Endothelial cell of umbilical vein (primary cell): ENCODE measurements around the gene EIF4B. TPM values are rescaled to one million over a fixed set of nuclear protein-coding genes. Genes with fewer than 3 reads are reported as not detected.

ENCODE experiments used
- BruUV-seq: library from RNA; stranded (reverse); fragments of 400-500 nt; replicated peaks from 2 replicates; lab custom pipeline; 2021; lab: Mats Ljungman, UMichigan
- CTCF ChIA-PET: fragments of 300-600, 350-600 bp; sonication (Branson Sonifier 250); formaldehyde crosslinking; loops from one replicate; lab custom pipeline; 2021; ENCODE audit warnings: antibody characterized with exemption, inconsistent platforms; lab: Charles Lee
- POLR2A ChIA-PET: fragments of 300-600, 350-600 bp; sonication (Branson Sonifier 250); formaldehyde crosslinking; loops from one replicate; lab custom pipeline; 2021; ENCODE audit warnings: antibody characterized with exemption, inconsistent platforms; lab: Charles Lee
- DNase-seq: peaks from one replicate; pipeline ENCODE4 v3.0.0-alpha.2; 2011; ENCODE audit warnings: low read depth, low spot score
- FAIRE-seq: peaks from 2 replicates; lab custom pipeline; 2011; peaks lifted over from hg19 to GRCh38; lab: Jason Lieb, UNC
- H2AFZ ChIP-seq: 2 replicates; pipeline ENCODE4 v1.6.0; 2012; ENCODE audit warnings: low read depth, low read length, control low read depth, inconsistent platforms
- H3K27ac ChIP-seq: 2 replicates; pipeline ENCODE4 v1.5.1; 2011; ENCODE audit warnings: low read depth, mild to moderate bottlenecking, control low read depth, low read length, moderate library complexity; ENCODE audit not compliant: insufficient read depth
- H3K27me3 ChIP-seq, 2 experiments: 2 replicates each; pipeline versions ENCODE4 v1.6.0 to v1.6.1; 2011; ENCODE audit warnings: low read length in 2 of 2, mixed read lengths in 1 of 2; ENCODE audit not compliant: control insufficient read depth in 2 of 2, insufficient read depth in 2 of 2
- H3K36me3 ChIP-seq, 2 experiments: 2 replicates in 1 of 2; 3 replicates in 1 of 2; pipeline ENCODE4 v1.5.1; 2011; ENCODE audit warnings: low read length in 2 of 2, mild to moderate bottlenecking in 1 of 2, moderate library complexity in 1 of 2; ENCODE audit not compliant: control insufficient read depth in 2 of 2, insufficient read depth in 2 of 2; ENCODE audit errors: extremely low read depth in 1 of 2
- H3K4me1 ChIP-seq: 3 replicates; pipeline ENCODE4 v1.5.1; 2011; ENCODE audit warnings: mild to moderate bottlenecking, low read length; ENCODE audit not compliant: control insufficient read depth, insufficient read depth; ENCODE audit errors: extremely low read depth
- H3K4me2 ChIP-seq: 2 replicates; pipeline ENCODE4 v1.6.1; 2011; ENCODE audit warnings: low read length, control low read depth, mixed read lengths; ENCODE audit not compliant: insufficient read depth
- H3K4me3 ChIP-seq, 3 experiments: fragments of 200-600 bp in 1 of 3; sonication (generic), shearing (Covaris generic) in 1 of 3; replicated peaks in 1 of 3; 2 replicates each; pipeline ENCODE4 v1.5.1; 2011 to 2016; ENCODE audit warnings: control low read depth in 3 of 3, low read length in 3 of 3, mild to moderate bottlenecking in 2 of 3, inconsistent platforms in 1 of 3, low read depth in 1 of 3, moderate library complexity in 1 of 3; ENCODE audit not compliant: insufficient read depth in 1 of 3
- H3K79me2 ChIP-seq: 2 replicates; pipeline ENCODE4 v1.6.0; 2012; ENCODE audit warnings: low read length, inconsistent platforms; ENCODE audit not compliant: control insufficient read depth, insufficient read depth
- H3K9ac ChIP-seq: replicated peaks from 2 replicates; pipeline ENCODE3; 2011; ENCODE audit warnings: low read length, control low read depth; ENCODE audit not compliant: insufficient read depth; ENCODE audit errors: extremely low read depth
- H3K9me1 ChIP-seq: replicated peaks from 3 replicates; pipeline ENCODE4 v1.6.0; 2011; ENCODE audit warnings: mild to moderate bottlenecking, low read length; ENCODE audit not compliant: control insufficient read depth, insufficient read depth; ENCODE audit errors: extremely low read depth
- H3K9me3 ChIP-seq: replicated peaks from 2 replicates; pipeline ENCODE4 v1.5.1; 2012; ENCODE audit warnings: low read length, inconsistent platforms; ENCODE audit not compliant: control insufficient read depth, insufficient read depth
- H4K20me1 ChIP-seq: replicated peaks from 2 replicates; pipeline ENCODE3; 2011; ENCODE audit warnings: mild to moderate bottlenecking, low read length; ENCODE audit not compliant: control insufficient read depth, insufficient read depth; ENCODE audit errors: extremely low read depth
- CTCF ChIP-seq, 2 donors: IDR thresholded peaks; 1 replicate in 1 of 2; 2 replicates in 1 of 2; pipeline ENCODE4 v1.5.1; 2011; ENCODE audit warnings: low read length in 2 of 2, mild to moderate bottlenecking in 2 of 2, moderate library complexity in 2 of 2, control low read depth in 1 of 2, inconsistent platforms in 1 of 2, low read depth in 1 of 2; ENCODE audit not compliant: insufficient read depth in 1 of 2; ENCODE audit errors: extremely low read depth in 1 of 2
- EZH2 ChIP-seq: IDR thresholded peaks from 2 replicates; pipeline ENCODE4 v1.6.1; 2012; ENCODE audit warnings: borderline replicate concordance, low read depth, mild to moderate bottlenecking, moderate library complexity, low read length, inconsistent platforms; ENCODE audit not compliant: severe bottlenecking
- FOS ChIP-seq: IDR thresholded peaks from 2 replicates; pipeline ENCODE4 v1.6.1; 2011; ENCODE audit warnings: mild to moderate bottlenecking, low read length, moderate library complexity, borderline replicate concordance; ENCODE audit not compliant: insufficient read depth
- GATA2 ChIP-seq: IDR thresholded peaks from 2 replicates; pipeline ENCODE4 v1.7.0; 2011; ENCODE audit warnings: low read depth, mild to moderate bottlenecking, moderate library complexity, mixed read lengths, low read length; ENCODE audit not compliant: insufficient read length, insufficient read depth
- JUN ChIP-seq: IDR thresholded peaks from 2 replicates; pipeline ENCODE4 v1.6.1; 2011; ENCODE audit warnings: borderline replicate concordance, low read depth; ENCODE audit not compliant: insufficient read length, insufficient read depth
- MAX ChIP-seq: IDR thresholded peaks from 2 replicates; pipeline ENCODE4 v1.6.1; 2011; ENCODE audit not compliant: insufficient read depth, insufficient read length
- MYC ChIP-seq: IDR thresholded peaks from one replicate; pipeline ENCODE4 v1.6.1; 2011; ENCODE audit warnings: mild to moderate bottlenecking, low read depth, low read length
- POLR2A ChIP-seq: IDR thresholded peaks from 2 replicates; pipeline ENCODE4 v1.6.1; 2012; ENCODE audit warnings: low read depth, mild to moderate bottlenecking, control low read depth, low read length
- POLR2AphosphoS5 ChIP-seq: IDR thresholded peaks from 2 replicates; pipeline ENCODE4 v1.6.1; 2012; ENCODE audit warnings: low read depth, mild to moderate bottlenecking, control low read depth, low read length, moderate library complexity; ENCODE audit not compliant: insufficient read depth
- dilution Hi-C: fragments of 300-500 bp; cut with MboI; formaldehyde crosslinking; loops from one replicate; pipeline ENCODE4 v1.15.0; 2019; ENCODE audit warnings: low sequenced_read_pairs; ENCODE audit not compliant: extremely low pct_ligation_motif_present
- intact Hi-C: fragments of 100-400 bp; cut with micrococcal nuclease; formaldehyde crosslinking; loops from one replicate; pipeline ENCODE4 v1.10.0; 2022
- polyA plus RNA-seq, 4 experiments: library from polyadenylated mRNA; depleted of rRNA in 3 of 4; stranded (reverse) in 3 of 4; unstranded in 1 of 4; fragments of >200 nt; gene quantifications; 2 replicates each; pipeline versions ENCODE4 v1.2.1 to v1.2.3, GENCODE V29; 2011 to 2012; ENCODE audit warnings: missing spikeins in 1 of 4
- total RNA-seq: library from RNA; stranded (reverse); gene quantifications from 2 replicates; pipeline ENCODE4 v1.2.3, GENCODE V29; 2021

The EIF4B gene
- total and polyA plus RNA-seq, 2 donors (not counting 3 experiments of a cell fraction or from before 2014, with no cell fraction given), result 233 to 382 TPM

- no peaks in the 10 kb centered on the region for H3K9me1 ChIP-seq
- no peak overlapping the region for H3K27ac ChIP-seq
- H3K79me2 ChIP-seq, result no peaks in the 10 kb centered on the region
- ChIA-PET CTCF (interaction anchor here (0.9 to 4.4 kb wide), 5 partner anchors 16 to 801 kb away, joined by 3 to 32 read pairs (median 3); no protein-coding TSS in a partner anchor), POLR2A (no interaction called here)
- FAIRE-seq (no peak), DNase-seq (no peak)
- dilution Hi-C loops, result no loop called here
- no peaks in the 10 kb centered on the region for H3K9me3 ChIP-seq
- no TSS peak for BruUV-seq
- H3K36me3 ChIP-seq, result peaks cover 0 to 9% of the 10 kb centered on the region in 2 experiments
- no peaks in the 10 kb centered on the region for H3K4me1 ChIP-seq
- no peaks in the 10 kb centered on the region for H4K20me1 ChIP-seq
- no peak for TF ChIP-seq JUN
- TF ChIP-seq MAX, result no peak
- TF ChIP-seq CTCF (IDR thresholded peaks at IDR 0.05; ENCODE audit: extremely low read depth in 1 of 2, insufficient read depth in 1 of 2, low read depth in 1 of 2, low read length in 2 of 2), result no peak
- TF ChIP-seq EZH2, result no peak
- TF ChIP-seq FOS, result no peak
- no peak for TF ChIP-seq POLR2AphosphoS5
- no peak for TF ChIP-seq GATA2
- TF ChIP-seq POLR2A, result no peak
- no peak for TF ChIP-seq MYC
- no peak overlapping the region for H3K4me3 ChIP-seq
- H2AFZ ChIP-seq, result no peak overlapping the region
- H3K27me3 ChIP-seq, result no peaks in the 10 kb centered on the region
- no peak overlapping the region for H3K9ac ChIP-seq
- intact Hi-C loops, result no loop called here
- H3K4me2 ChIP-seq, result no peak overlapping the region
Measured at GRCh38 chr12:52956987-52957386, 49.3 kb upstream of the EIF4B start.
